NCI-H2227 (cell line): ENCODE measurements around the gene CTSA.
"Not testable (repeated sequence)": the region's sequence is repeated elsewhere in the genome, so short reads cannot be mapped to it uniquely, and the experiment has no call there.

Experiments
- DNase-seq: peaks from one replicate; lab custom pipeline; 2025; ENCODE audit not compliant: unreplicated experiment; lab: John Stamatoyannopoulos, UW

Gene CTSA

DNA sequence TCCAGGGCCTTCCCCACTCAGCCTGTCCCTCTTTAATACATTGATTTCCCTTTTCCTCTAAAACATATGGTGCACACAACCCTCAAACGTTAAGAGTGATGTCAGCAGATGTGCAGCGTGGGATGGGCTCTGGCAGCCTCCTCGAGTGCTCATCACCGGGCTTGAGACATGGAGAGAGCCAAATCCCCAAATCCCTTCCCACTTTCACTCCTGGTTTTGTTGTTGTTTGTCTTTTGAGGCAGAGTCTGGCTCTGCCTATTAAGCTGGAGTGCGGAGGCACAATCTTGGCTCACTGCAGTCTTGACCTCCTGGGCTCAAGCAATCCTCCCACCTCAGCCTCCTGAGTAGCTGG, 26.6 kb downstream of the CTSA start:
- no peak for DNase-seq

DNA sequence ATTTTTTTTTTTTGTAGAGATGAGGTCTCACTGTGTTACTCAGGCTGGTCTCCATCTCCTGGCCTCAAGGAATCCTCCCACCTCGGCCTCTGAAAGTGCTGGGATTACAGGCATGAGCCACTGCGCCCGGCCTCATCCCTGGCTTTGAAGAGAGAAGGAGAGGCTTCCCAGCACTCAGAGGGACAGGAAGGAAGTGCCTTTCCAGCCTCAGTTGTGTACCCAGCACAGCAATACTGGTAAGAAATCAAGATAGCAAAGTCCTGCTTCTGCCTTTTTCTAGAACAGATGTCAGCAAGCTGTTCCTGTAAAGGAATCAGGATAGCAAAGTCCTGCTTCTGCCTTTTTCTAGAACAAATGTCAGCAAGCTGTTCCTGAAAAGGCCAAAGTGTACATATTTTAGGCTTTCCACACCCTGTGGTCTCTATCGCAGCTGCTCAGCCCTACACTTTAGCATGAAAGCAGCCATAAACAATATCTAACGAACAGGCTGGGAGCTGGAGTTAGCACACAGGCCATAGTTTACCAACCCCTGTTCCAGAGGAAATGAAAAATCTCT, 27.1 kb downstream of the CTSA start:
- no peak for DNase-seq

DNA sequence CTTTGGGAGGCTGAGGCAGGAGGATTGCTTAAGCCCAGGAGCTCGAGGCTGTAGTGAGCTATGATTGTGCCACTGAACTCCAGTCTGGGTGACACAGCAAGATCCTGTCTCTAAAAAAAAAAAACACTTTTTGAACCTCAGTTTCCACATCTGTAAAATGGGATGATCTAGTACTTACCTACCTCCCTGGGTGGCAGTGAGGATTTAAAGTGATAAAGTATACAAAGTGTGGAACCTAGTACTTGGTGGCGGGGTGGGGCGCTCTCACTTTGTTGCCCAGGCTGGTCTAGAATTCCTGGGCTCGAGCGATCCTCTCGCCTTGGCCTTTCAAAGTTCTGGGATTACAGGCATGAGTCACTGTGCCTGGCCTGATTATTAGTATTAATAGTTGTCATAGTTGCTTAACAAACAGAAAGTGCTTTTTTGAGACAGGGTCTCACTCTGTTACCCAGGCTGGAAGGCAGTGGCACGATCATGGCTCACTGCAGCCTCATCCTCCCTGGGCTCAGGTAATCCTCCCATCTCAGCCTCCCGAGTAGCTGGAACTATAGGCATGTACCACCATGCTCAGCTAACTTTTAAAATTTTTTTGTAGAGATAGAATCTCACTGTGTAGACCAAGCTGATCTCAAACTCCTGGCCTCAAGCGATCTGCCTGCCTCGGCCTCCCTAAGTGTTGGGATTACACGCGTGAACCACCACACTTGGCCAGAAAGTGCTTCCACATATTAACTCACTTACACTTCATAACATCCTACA, 27.8 kb downstream of the CTSA start:
- DNase-seq = no peak

DNA sequence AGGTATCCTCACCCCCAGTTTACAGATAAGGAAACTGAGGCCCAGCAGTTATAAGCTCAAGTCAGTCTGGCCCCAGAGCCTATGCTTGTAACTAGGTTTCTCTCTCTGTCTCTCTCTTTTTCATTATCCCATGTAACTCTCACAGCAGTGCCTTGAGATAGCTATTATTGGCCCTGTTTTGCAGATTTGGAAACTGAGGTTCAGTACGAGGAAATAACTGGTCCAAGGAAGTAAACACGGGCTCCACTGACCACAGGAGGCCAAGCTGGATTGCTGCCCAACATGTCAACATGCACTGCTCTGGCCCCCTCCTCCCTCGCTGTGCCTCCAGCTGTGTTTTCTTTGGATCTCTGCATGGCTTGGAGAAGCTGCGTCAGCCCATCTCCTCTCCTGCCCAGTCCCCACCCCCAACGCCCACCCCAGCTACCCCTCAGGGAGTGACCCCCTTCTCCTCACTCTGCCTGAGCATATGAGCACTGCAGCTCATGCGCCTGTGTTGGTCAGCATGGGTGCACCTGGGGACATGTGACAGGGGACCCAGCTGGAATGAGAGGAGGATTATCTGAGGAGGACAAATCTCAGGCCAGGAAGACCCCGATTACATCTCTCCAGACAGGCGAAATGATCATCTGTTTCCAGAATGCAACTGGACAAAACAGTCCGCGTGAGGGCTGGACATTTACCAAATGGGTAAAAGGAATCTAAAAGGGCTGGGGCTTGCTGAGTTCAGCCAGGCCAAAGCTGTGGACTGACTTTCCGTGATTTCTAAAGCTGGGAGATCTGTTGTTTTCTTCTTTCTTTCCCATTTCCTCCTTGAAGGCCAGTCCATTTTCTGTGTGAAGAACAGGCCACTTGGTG, 28.6 kb downstream of the CTSA start:
- no peak for DNase-seq

DNA sequence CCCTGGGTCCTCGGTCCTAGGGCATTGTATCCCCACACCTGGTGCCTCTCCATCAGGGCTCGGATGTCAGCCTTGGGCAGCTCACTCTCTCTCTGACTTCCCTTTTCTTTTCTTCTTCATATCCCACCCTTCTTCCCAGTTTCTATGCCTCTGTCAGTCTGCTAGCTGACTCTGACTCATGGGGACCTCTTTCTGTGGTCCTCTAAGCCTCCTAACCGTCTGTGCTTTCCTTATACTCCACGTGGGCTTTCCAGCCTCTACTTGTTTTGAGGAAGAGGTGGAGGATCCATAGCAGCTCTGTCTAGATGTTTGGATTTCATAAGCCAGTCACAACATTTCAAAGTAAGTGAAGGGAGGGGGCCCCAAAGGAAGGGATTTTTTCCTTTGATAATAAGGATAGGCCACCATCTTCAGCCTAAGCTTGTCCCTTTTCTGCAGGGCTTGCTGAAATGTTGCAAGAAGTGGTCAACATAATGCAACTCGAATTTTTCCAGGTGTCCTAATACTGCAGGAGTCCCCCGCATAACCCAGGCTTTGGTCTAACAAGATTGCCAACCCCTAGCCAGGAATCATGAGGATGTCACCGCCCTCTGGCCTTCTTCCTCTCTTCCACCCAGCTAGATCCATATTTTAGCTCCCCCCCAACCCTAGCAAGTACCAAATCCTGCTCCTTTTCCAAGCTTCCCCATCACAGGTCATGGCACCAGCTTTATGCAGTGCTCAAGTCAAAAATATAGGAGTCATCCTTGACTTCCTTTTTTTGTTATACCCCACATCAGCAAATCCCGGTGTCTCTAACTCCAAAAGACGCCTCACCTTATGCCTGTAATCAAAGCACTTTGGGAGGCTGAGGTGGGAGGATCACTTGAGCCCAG, 29.6 kb downstream of the CTSA start:
- no peak for DNase-seq

DNA sequence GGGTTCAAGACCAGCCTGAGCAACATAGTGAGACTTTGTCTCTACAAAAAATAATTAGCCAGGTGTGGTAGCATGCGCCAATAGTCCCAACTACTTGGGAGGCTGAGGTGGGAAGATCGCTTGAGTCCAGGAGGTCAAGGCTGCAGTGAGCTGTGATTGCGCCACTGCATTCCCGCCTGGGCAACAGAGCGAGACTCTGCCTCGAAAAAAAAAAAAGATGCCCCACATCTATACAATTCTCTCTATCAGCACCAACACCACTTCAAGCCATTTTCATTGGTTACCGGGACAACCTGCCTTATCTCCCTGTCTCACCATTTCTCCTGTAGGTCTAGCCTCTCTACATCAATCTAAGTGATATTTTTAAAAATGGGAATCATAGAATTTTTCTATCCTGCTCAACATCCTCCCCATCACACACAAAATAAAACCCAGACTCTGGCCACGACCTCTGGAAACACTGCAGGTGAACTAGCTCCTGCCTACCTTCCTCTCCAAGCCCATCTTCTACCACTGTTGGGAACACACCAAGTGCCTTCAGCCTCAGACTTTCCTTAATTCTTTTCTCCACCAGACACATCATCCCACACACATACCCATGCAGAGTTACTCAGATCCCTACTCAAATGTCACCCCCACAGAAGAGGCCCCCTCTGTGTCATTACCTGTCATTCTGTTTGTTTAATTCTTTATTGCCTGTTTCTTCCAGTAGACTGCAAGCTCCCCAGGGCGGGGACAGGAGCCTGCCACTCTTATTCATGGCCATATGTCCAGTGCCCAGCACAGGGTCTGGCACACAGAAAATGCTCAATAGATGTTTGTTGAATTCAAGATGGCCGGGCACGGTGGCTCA, 30.4 kb downstream of the CTSA start:
- no peak for DNase-seq

DNA sequence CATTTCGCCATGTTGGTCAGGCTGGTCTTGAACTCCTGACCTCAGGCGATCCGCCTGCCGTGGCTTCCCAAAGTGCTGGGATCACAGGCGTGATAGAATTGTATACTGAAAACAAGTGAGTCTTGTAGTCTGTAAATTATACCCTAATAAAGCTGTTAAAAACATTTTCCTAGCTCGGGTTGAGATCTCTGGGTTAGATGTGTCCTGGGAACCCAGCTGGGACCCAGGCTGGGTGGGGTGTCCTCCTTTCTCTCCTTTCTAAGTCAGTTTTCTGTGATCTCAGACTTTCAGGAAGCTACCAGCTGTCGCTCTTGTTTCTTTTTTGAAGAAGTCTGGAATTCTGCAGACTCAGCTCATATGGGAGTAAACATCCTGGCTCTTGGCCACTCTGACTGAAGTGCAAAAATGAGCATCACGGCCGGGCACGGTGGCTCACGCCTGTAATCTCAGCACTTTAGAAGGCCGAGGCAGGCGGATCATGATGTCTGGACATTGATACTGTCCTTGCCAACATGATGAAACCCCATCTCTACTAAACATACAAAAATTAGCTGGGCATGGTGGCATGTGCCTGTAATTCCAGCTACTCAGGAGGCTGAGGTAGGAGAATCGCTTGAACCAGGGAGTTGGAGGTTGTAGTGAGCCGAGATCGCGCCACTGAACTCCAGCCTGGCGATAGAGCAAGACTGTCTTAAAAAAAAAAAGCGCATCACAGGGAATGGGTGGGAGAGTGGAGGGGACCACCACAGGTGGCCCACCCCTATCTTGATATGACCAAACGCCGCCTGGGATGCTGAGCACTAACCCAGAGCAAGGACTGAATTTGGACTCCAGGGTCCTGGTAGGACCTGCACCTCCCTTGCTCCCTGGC, 33.5 kb downstream of the CTSA start:
- DNase-seq = no peak

DNA sequence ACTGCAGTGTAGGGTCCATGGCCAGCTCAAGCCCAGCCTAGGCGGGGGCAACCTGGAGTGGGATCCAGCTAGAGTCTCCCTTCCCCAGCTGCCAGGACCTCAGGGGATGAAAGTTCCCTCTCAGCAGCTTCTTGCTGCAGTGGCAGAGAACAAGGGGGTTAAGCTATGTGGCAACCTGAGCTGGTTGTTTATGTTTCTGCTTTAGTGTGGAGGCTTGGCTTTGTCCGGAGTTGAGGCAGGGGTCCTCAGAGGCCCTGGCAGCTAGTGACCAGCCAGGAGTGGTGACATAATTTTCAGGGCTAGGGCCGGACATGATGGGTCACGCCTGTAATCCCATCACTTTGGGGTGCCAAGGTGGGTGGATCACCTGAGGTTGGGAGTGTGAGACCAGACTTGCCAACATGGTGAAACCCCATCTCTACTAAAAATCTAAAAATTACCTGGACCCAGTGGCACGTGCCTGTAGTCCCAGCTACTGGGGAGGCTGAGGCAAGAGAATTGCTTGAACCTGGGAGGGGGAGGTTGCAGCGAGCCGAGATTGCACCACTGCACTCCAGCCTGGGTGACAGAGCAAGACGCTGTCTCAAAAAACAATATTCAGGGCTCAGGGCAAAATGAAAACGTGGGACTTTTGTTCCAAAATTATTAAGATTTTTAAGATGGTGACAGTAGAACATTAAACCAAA, 34.8 kb downstream of the CTSA start:
- DNase-seq = no peak

DNA sequence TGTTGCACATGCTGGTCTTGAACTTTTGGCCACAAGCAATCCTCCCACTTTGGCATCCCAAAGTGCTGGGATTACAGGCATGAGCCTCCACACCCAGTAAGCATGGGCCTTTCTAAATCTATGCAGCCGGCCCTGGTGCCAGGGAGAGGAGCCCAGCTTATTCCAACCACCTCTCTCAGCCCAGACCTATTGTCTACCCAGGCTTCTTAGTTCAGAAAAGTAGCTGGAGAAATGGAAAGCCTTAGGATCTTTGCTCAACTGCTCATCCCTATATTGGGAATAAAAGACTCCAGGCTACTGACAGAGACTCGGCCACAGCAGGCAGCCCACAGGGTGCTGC, 35.6 kb downstream of the CTSA start:
- DNase-seq = no peak

DNA sequence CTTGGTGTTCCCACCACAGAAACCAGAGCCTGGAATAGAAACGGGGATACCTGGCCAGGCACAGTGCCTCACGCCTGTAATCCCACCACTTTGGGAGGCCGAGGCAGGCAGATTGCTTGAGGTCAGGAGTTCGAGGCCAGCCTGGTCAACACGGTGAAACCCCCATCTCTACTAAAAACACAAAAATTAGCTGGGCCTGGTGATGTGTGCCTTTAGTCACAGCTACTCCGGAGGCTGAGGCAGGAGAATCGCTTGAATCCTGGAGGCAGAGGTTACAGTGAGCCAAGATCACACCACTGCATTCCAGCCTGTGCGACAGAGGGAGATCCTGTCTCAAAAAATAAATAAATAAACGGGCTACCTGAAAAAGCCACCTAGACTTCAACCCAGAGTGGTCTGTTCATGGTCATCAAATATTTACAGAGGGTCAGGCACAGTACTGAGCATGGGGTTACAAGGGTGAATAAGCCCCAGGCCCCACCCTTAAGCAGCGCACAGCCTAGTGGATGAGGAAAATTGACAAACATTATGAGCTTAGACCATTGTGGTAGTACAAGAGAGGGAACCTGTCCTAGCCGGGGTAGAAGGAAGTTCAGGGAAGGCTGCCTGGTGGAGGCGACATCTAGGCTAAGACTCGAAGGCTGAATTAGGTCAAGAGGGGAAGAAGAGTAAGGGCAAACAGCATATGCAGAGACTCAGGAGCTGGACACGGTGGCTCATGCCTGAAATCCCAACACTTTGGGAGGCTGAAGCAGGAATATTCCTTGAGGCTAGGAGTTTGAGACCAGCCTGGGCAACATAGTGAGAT, 36.1 kb downstream of the CTSA start:
- DNase-seq = no peak

DNA sequence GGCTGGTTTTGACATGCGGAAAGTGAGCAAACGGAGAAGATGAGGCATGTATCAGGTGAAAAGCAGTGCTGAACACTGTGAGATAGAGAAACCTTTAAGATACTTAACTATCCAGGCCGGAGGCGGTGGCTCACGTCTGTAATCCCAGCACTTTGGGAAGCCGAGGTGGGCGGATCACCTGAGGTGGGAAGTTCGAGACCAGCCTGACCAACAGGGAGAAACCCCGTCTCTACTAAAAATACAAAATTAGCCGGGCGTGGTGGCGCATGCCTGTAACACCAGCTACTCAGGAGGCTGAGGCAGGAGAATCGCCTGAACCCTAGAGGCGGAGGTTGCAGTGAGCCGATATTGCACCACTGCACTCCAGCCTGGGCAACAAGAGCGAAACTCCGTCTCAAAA, 40.5 kb downstream of the CTSA start:
- not testable (repeated sequence) for DNase-seq

DNA sequence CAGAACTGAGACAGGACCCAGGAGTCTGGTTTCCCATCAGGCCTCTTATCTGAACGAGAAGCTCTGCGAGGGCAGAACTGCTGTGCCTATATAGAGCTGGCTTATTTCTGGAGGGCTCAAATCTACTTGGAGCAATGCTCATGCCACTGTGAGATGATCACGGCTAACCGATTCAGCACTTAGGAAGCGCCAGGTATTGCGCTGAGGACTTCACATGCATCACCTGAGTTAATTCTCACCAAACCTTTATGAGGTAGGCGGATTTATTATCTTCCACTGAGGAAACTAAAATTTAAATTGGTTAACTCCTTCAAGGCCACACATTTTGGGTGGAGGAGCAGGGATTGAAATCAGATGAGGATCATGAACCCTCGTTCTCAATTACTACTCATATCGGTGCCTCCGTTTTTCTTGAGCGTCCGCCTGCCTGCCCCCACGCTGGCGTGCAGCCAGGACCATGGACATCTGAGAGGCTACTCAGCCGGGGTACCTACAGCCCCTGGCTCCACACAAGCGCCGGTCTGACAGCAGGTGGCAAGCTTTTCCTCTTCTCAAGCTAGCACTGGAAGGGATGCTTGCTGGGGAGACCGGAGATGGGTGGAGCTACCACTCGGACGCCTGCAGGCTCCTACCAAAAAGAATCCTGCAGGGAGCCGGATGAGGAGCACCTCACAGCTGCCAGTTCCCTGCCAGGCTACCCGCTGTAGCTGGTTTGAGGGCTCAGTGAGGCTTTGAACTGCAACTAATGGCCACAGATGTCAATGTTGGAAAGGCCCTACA, 42.3 kb downstream of the CTSA start:
- DNase-seq = peak; percentile 88

DNA sequence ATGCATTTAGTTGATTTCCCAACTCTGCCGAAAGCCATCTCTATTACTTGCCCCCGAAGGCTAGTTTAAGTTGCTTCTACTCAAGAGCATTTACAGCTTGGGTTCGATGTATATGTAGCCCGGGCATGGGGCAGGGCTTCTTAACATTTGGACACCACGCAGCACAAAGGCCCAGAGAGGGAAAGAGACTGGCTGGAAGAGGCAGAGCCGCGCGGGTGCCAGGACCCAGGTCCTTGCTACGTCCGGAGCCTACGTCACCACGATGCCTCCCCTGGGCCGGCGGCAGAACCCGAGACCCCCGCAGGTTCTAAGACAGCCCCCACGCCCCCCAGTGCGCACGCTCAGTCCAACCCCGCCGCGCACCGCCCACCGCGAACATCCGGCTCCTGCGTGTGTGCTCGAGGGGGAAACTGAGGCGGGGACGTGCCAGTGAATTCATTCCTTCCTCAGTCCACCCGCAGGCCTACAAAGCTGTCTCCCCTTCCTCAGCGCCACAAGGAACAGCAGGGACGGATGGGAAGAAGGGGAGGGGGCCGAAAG, 43.0 kb downstream of the CTSA start:
- DNase-seq = peak; percentile 89

DNA sequence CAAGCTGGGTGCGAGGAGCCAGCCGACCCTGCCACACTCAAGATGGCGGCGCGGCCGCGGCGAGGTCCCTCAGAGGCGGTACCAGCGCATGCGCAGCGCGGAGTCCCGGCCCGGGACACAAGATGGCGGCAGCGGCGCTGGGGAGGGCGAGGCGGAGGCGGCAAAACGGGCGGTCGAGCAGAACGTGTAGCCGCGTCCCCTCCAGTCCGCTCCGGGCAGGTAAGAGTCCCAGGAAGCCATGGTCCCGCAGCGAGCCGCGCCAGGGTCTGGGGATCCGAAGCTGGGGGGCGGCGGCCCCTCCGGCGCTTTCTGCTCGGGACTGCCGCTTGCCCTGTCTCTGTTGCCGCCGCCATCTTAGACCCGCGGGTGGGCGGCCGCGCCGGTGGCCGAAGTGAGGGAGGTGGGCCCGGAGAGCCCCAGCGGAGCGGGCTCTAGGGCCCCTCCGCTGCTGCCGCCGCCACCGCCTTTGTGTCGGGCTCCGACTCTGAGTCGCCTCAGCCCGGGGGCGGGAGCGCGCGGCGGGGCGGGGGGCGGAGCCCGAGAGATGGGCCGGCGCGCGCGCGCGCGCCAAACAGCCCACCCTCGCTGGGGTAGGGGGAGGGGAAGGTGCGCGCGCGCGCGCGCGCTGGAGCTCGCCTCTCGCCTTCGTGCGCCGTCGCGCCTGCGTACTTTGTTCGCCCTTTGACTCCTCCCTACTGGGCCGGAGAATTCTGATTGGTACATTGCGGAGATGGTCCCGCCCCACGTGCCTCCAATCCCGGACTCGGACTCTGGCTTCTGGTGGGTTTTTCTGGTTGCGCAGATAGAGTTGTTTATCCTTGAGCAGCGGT, 43.7 kb downstream of the CTSA start, which contains the start of gene PCIF1:
TSS of gene PCIF1 (plus strand) at position 98 of the 830 bp plus-strand sequence. CDS start 4,317 bp downstream, outside the sequence.
- peak; percentile 99 for DNase-seq

DNA sequence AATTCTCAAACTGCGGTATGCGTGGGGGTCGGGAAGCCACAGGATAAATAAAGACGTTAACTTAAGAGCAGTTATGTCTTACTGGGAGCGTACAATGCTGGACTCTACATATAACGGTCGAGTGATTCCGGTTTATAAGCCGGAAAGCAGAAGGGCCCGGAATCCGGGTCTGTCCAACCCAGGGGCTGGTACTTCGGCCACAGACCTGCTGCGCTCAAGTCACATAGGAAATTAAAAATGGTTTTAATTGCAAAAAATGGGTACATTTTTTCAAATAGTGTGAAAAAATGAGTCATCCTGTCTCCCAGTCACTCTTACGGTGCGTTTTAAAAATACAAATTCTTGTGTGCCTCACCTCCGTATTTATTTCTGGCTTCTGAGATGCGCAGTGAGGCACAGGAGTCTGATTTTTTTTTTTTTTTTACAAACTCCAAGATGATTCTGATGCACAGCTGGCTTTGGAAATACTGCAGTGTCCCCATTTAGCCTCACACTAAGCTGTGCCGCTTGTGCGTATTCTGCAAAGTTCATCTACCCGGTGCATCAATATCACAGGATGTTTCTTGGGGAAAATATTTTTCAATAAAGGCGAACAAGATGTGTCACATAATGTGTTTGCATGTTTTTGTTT, 44.4 kb downstream of the CTSA start:
- DNase-seq = peak; percentile 39
